GM12865 (cell line): ENCODE measurements around the gene ENPP3.

Experiments used
- DNase-seq: peaks from one replicate; pipeline ENCODE4 v3.0.0; 2010; ENCODE audit warnings: low read depth
- H3K4me3 ChIP-seq: 2 replicates; pipeline ENCODE4 v1.5.1; 2011; ENCODE audit warnings: mild to moderate bottlenecking, low read depth, low read length, control low read depth
- TF ChIP-seq, protein P1 (sequence below): IDR thresholded peaks from 2 replicates; pipeline ENCODE4 v1.5.1; 2011; ENCODE audit warnings: low read length, control low read depth, low read depth, inconsistent platforms; ENCODE audit not compliant: insufficient read depth; ENCODE audit errors: missing control alignments

The ENPP3 gene

DNA sequence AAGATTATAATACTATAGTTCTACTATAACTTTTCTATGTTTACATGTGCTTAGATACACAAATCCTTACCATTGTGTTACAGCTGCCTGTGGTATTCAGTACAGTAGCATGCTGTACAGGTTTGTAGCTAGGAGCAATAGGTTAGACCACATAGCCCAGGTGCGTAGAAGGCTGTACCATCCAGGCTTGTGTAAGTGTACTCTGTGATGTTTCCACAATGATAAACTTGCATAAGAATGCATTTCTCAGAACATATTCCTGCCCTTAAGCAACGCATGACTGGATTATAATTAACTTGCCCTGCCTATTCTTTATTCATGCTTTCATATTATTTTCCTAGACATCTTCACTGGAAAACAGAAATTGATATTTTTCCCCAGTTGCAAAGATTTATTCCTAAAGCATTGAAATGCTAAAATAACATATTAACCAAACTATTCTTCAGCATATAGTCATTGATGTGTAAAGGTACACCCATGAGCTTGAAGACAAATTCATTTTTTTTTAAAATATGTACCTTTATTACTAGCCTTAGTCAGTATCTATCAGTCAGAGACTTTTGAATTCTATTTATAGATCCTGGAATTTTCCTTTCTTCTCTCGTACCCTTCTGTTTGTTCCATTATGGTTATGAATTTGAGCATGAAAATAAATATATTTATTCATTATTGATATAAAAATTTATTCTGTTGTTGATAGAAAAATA is 80.9 kb downstream of the ENPP3 start:
- H3K4me3 ChIP-seq, result no peak overlapping the region
- DNase-seq, result no peak
- TF ChIP-seq, protein P1, sequence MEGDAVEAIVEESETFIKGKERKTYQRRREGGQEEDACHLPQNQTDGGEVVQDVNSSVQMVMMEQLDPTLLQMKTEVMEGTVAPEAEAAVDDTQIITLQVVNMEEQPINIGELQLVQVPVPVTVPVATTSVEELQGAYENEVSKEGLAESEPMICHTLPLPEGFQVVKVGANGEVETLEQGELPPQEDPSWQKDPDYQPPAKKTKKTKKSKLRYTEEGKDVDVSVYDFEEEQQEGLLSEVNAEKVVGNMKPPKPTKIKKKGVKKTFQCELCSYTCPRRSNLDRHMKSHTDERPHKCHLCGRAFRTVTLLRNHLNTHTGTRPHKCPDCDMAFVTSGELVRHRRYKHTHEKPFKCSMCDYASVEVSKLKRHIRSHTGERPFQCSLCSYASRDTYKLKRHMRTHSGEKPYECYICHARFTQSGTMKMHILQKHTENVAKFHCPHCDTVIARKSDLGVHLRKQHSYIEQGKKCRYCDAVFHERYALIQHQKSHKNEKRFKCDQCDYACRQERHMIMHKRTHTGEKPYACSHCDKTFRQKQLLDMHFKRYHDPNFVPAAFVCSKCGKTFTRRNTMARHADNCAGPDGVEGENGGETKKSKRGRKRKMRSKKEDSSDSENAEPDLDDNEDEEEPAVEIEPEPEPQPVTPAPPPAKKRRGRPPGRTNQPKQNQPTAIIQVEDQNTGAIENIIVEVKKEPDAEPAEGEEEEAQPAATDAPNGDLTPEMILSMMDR, result no peak

DNA sequence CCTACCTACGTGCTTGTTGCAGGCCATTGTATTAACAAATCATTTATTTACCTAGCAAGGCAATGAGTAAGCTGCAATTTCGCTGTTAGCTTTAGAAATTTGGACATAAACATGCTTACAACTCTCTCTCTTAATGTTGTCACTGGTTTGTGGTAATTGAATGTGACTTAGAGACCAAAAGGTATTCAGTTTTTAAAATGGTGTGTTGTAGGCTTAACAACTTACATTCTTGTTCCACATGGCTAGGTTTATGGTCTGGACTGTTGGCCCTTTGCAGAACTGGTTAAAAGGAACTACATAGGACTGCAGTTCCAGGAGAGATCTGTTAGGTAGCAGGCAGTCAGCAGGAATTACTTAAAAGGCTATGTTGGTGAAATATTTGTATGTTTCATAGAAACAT is 84.1 kb downstream of the ENPP3 start:
- no peak overlapping the region for H3K4me3 ChIP-seq
- TF ChIP-seq, protein P1, result no peak
- no peak for DNase-seq

- TF ChIP-seq, protein P1, result no peak
- H3K4me3 ChIP-seq, result no peak overlapping the region
These were observed 87.0 kb downstream of the ENPP3 start for GRCh38 chr6:131724114-131724513.

GRCh38 chr6:131727467-131727866 is 90.4 kb downstream of the ENPP3 start:
- DNase-seq, result no peak
- no peak overlapping the region for H3K4me3 ChIP-seq
- TF ChIP-seq, protein P1, result no peak

More at GRCh38 chr6:131724114-131724513, 87.0 kb downstream of the ENPP3 start:
- no peak for DNase-seq

- no peak for DNase-seq
- H3K4me3 ChIP-seq, result no peak overlapping the region
- TF ChIP-seq, protein P1, result no peak
These were observed 90.8 kb downstream of the ENPP3 start for GRCh38 chr6:131727868-131728267.

- no peak for DNase-seq
- TF ChIP-seq, protein P1, result no peak
These were observed 91.3 kb downstream of the ENPP3 start for GRCh38 chr6:131728296-131728939.

More at GRCh38 chr6:131728296-131728939, 91.3 kb downstream of the ENPP3 start:
- H3K4me3 ChIP-seq, result no peak overlapping the region
